HG03354 (cell line): ENCODE data around the gene GPR33.
"Not testable (repeated sequence)": the region's sequence is repeated elsewhere in the genome, so short reads cannot be mapped to it uniquely, and the experiment has no call there.

Source experiments
- ATAC-seq: cut with Tn5 transposase; IDR thresholded peaks from one replicate; pipeline ENCODE4 v1.9.1; 2021; ENCODE audit warnings: mild to moderate bottlenecking; ENCODE audit not compliant: unreplicated experiment, poor library complexity, severe bottlenecking

GPR33 gene

DNA sequence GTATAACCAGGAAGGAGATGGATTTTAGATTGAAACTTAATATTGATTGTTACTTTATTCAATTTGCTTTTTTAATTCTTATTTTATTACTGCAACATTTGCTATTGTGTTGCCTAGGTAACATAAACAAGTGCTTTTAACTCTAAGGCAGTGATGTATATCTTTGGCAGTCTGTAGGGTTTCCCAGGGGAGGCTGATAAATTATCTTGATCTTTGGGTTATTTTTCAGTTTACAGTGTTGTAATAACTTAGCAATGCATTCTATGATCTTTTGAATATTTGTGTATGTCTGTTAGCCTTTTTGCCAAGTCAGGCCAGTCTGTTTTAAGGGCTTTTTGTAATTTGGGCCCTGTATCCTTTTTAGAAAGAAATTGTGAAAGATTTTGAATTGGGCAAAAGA lies 22.7 kb downstream of the GPR33 start:
- no peak for ATAC-seq

GRCh38 chr14:31462450-31462849 lies 25.4 kb downstream of the GPR33 start:
- not testable (repeated sequence) for ATAC-seq

DNA sequence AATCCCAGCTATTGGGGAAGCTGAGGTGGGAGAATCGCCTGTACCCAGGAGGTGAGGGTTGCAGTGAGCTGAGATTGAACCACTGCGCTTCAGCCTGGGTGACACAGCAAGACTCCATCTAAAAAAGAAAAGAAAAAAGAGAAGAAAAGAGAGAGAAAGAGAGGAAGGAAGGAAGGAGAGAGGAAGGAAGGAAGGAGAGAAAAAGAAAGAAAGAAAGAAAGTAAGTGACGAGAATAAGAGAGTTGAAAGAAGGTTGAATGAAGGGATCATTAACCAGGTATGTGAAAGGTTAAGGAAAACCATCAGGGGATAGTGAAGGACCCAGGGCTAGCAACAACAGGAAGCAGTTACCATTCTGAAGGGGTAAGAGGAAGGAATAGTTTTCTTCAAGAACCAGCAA lies 26.3 kb downstream of the GPR33 start:
- ATAC-seq: no peak

DNA sequence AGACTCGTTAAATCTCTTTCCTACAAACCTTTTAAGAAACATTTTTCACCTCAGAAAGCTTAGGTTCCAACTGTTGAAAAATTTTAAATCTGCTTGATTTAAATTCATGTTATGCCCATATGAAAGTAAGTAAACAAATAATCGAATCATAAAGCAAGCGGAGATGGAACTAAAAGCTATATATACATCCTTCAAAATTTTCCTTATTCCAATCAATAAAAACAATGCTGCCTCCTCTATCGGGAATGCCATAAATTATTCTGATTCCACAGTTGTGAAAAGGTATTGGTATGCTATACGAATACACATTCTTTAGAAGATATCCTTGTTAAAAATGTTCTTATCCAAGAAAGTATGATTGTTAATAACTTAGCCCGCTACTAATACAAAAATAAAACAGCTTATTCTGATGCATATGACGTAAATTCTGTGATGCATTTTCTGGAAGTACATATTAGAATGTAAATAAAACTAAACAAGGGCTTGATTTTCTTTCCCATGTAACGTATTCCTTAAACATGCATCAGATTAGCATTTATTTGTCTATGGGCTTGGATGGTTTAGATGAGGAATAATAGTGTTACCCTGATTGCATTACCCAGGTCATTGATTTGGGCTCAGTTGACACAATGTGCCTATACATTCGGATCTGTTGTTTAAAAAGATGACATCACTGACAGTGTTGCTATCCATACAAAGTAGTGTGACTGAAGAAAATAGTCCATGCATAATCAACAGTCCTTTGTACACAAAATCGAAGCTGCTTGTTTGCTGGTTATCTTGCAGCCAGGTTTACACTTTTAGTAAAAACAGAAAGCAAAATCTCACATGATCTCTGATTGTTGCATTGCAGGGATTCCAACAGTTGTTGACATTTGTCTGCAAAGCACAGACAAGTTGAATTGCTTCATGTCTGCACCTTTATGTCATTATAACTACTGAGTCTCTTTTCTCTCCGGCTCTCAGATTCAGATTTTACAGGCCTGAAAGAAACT lies 29.9 kb downstream of the GPR33 start:
- peak; percentile 0 for ATAC-seq

DNA sequence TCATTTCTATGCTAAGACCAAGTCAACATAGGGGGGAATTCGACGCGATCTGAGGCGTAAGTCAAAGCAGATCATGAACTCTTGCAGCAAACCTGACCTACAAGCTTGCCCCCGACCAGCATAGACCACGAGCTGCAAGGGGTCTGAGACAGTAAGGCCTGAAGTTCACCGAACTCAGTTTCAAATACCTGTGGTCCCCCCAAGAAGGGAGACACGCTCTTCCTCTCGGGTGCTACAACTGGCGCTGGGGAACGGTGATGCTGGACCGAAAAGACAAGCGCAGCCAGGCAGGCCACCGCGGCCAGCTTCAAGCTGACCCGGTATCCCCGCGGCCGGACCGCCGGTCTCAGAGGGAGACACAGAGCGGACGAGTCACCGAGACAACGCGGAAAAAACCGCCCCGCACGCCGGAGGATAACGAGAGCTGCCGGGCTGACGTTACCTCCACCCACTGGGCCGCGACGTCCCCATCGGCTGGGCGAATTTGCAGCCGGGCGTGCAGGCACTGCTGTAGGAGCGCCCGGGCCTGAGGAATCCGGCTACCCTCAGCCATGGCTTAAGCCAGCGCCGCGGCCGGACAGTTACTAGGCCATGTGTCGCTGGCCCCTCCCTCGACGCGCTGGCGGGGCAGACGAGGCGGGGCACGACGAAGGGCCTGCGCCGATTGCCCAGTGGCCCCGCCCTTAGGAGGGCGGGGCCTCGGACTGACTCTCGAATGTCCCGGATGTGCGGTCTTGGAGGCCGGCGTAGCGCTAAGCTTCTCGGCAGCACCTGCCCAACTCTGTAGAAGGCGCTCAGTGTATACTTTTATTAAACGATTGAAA lies 30.8 kb downstream of the GPR33 start, which contains the start of gene DTD2:
DTD2 (minus strand) TSS at position 666 of the 824 bp plus-strand sequence; CDS start at position 553, 113 bp downstream.
- peak; percentile 98 for ATAC-seq

GRCh38 chr14:31449971-31450610 lies 37.7 kb downstream of the GPR33 start:
- peak; percentile 83 for ATAC-seq

GRCh38 chr14:31449136-31449535 lies 38.7 kb downstream of the GPR33 start:
- ATAC-seq: no peak

DNA sequence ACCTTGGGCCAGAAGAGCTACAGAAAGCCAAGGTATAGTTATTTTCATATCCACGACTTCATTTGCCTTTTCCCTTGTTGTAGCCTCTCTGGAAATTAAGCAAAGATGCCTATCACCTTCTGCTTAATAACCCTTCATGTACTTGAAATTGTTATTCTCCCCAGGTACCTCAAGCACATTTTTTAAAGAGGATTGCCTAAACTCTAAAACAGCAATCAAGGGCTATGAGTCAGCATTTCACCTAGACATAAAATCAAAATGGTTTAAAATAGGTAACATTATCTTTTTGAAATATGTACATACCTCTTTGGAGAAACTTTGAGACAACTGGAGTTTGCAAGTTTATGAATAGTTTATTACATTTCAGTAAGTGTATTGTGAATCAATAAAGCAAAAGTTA lies 42.1 kb downstream of the GPR33 start:
- no peak for ATAC-seq

GRCh38 chr14:31442284-31442683 lies 45.6 kb downstream of the GPR33 start:
- no peak for ATAC-seq

DNA sequence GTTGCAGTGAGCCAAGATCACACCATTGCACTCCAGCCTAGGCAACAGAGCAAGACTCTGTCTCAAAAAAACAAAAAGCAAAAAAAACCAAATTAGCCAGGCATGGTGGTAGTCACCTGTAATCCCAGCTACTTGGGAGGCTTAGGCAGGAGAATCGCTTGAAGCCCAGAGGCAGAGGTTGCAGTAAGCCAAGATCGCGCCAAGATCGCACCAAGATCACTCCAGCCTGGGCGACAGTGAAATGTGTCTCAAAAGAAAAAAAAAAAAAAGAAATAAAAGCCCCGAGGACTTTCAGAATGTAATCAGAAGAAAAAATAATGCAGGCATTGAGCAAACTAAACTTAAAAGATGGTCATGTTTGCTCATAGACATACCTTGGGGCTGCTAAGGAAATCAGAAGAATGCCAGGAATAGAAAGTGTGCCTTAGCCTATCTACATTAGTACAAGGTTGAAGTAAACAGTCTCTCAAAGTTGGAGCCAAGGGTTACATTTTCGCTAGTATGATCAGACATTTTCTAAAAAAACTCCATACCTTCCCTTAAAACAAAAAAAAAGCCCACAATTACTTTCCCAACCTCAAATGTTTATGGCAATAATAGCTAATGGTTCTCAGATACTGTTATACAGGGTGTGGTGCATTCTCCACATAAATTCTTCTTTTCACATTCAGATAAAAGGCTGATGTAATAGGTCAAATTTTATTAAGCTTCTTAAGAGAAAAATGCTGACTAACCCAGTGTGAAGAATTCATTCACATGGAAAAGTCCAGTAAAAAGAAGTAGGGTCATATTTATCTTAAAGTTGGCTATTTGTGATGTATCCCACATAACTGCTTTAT lies 46.3 kb downstream of the GPR33 start:
- ATAC-seq: no peak

- ATAC-seq: no peak
Measured at GRCh38 chr14:31440280-31440679, 47.6 kb downstream of the GPR33 start.

DNA sequence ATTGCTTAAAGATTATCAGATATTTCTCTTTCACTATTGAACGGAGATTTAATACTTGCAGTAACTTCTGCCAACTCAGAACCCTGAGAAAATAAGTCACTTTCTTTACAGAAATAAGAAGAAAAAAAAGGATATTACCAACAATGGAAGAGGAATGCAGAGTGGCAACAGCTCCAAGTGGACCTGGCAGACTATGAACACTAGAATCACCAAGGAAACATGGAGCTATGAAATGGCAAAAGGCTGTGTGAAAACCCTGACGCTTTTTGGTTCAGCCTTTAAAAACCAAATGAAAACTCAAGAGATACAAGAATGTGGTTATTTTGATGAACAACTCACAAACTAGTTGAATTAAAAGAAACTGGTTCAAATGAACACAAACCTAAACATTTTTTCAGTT lies 48.3 kb downstream of the GPR33 start:
- no peak for ATAC-seq

DNA sequence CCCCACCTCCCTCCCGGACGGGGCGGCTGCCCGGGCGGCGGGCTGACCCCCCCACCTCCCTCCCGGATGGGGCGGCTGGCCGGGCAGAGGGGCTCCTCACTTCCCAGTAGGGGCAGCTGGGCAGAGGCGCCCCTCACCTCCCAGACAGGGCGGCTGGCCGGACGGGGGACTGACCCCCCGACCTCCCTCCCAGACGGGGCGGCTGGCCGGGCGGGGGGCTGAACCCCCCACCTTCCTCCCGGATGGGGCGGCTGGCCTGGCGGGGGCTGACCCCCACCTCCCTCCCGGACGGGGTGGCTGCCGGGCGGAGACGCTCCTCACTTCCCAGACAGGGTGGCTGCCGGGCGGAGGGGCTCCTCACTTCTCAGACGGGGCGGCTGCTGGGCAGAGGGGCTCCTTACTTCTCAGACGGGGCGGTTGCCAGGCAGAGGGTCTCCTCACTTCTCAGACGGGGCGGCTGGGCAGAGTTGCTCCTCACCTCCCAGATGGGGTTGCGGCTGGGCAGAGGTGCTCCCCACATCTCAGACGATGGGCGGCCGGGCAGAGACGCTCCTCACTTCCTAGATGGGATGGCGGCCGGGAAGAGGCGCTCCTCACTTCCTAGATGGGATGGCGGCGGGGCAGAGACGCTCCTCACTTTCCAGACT lies 50.7 kb downstream of the GPR33 start:
- ATAC-seq: not testable (repeated sequence)

DNA sequence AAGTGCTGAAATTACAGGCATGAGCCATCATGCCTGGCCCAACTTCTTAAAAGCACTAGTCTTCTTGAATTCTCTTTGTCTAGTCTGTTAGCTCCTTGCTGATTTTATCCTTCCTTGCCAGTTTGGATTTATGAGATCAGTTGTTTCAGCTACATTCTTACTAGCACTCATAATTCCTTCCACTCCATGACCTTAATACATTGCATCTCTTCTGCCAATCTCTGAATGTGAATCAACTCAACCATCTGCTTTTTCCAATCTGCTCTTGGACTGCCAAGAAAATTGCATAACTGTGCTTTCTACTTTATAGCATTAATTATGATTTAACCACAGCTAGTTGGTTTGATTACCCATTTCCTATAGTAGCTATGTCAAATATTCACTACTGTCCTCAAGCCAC lies 52.6 kb downstream of the GPR33 start:
- ATAC-seq: no peak
